Hematopoietic multipotent progenitor cell (in vitro differentiated cells): ENCODE measurements around the gene SLC23A2. TPM values are rescaled to one million over a fixed set of nuclear protein-coding genes. Genes with fewer than 3 reads are reported as not detected.

Experiments
- DNase-seq, 3 donors: peaks; one replicate each; pipeline ENCODE4 v3.0.0-alpha.2; 2011 to 2015; ENCODE audit warnings: low read depth in 2 of 3, low spot score in 2 of 3
- total RNA-seq: library from RNA; depleted of rRNA; stranded (reverse); fragments of >200 nt; gene quantifications from one replicate; pipeline ENCODE4 v1.2.3, GENCODE V29; 2012

SLC23A2 gene
- total RNA-seq, 1 donor: 21.0 TPM

- DNase-seq: no peak
Measured at GRCh38 chr20:4971064-4971463, 30.2 kb downstream of the SLC23A2 start.

- DNase-seq: no peak
Measured at GRCh38 chr20:4967752-4968477, 33.4 kb downstream of the SLC23A2 start.

DNA sequence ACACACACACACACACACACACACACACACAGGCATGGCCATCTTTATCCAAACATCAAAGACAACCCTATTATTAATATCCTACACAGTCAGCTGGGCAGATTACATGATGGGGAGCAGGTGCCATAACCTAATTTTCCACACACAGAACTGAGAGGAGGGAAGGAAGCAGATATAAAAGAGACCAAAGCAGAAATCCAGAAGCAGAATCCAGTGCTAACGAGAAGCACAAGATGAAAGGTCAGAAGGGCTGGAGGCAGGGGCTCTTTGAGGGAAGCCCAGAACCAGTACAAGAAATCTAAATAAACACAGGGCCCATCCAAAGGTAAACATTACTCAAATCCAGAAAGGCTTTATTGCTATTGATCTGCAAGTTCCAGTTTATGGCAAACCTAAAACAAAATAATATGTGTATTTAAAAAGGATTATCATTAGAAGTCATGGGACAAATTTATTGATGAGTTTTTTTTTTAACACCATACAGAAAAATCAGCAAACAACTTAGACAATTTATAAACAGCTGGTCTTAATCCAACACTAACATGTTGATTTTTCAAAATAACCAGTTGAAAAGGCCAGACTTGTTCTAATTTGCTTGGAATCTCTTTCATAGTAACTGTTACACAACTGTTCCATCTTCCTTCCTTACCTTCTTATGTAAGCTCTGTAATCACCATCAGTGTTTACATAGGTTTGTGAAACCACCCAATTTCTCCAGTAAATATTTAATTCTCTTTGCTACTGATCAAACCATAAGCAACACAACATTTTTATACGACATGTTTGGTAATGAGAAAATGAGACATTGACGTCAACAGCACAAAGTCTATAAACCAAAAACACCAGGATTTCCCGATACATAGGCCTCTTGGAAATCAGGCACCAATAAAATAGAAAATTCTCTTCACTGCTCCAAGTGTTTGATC lies 34.2 kb downstream of the SLC23A2 start:
- DNase-seq: no peak

DNA sequence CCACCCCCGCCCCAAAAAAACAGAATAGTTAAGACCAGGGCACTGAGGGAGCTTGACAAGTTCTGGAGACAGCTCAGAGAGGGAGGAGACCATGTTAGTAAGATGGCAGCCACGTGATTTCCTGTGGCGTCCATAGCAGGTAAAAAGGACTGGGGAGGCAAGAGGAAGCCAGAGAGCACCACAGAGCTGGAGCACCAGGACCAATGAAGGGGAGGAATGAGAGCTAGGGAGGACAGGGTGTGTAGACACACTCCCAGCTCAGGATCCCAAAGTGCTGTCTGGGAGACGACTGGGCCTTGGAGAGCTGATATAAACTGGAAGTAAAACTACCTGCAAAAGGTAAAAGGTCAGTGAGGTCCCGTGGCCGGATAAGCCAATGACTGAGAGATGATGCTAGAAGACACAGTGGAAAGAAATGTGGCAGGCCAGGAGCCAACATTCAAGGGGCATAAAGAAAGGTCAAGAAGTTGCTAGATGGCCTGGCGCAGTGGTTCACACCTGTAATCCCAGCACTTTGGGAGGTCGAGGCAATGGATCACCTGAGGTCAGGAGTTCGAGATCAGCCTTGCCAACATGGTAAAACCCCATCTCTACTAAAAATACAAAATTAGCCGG lies 39.0 kb downstream of the SLC23A2 start:
- DNase-seq: peak in 1 of 3 donors; percentile 15

DNA sequence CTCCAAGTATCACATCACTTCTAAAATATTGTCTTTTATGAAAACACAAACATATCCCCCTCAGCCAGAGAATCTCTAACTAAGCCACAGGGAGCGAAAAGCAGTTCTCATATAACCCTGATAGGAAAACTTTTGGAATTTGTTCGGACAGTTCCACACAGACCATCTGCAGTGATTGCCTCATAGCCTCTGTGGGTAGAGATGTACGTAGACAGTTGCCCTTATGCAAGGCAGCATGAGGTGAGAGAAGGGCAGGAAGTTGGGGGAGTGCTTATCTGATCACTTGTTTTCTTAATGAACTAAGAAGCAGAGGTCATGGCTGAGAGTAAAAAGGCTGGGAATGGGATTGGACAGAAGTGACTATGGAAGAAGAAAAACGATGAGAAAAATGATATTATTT lies 39.6 kb downstream of the SLC23A2 start:
- peak in 1 of 3 donors; percentile 15 for DNase-seq

- DNase-seq: no peak
Measured at GRCh38 chr20:4959592-4959991, 41.7 kb downstream of the SLC23A2 start.

DNA sequence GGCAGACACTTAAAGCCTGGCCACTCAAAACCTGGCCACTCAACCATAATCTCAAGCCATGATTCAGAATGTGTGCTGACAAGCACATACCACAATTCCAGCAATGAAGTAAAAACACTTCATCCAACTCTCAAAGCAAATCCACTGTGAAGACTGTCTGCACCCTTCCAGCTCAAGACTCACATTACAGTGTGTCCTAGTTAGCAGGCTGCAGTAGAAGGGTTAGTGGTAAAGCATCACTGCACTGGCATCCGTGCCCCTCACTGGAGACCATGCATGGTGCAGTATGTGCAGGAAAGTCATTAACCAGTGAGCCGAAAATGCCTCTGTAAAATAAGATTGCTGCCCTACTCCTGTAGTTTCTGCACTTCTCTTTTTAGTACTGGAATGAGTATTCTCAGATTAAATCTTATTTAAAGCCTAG lies 43.4 kb downstream of the SLC23A2 start:
- DNase-seq: no peak

- no peak for DNase-seq
Measured at GRCh38 chr20:4957187-4957586, 44.1 kb downstream of the SLC23A2 start.

DNA sequence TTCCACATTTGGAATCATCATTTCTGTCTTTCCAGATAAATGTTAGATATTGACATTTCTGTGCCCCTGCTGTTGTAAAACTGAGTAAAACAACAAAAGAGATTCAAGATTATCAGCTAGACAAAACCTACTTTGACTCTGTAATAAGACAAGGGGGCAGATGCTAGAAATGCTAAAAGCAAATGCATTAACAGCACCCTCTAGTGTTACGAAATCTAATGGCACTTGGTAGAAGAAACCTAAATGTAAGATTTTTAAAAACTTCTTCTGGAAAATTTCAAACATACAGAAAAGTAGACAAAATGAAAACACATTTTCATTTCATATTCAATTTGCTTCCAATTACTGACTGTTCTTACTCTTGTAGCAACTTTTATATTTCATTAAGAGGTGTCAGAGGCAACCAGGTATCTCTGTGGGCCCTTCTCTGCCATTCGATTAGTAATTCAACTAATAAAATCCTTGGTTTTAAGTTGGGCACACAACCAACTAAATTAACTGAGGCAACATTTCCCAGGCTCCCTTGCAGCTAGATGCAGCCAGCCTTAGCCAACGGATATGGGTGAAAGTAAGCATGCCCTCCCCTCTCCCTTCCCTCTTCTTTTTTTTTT lies 45.0 kb downstream of the SLC23A2 start:
- DNase-seq: peak in 2 of 3 donors; percentile 51 to 81

DNA sequence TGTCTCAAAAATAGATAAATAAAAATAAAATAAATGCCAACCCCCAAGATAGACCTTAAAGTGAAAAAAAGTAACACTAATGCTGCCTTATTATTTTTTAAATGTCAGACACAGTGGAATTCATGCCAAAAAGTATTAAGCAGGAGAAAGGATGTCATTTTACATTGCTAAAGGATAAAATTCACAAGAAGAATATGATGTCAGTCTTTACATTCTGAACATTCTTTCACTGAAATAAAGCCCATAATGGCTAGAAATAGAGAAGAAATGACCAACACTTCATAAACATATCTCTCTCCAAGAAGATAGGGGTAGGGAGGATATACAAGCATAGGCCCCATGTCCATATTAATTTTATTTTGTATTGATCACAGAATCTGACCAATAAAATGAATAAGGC lies 47.4 kb downstream of the SLC23A2 start:
- no peak for DNase-seq

DNA sequence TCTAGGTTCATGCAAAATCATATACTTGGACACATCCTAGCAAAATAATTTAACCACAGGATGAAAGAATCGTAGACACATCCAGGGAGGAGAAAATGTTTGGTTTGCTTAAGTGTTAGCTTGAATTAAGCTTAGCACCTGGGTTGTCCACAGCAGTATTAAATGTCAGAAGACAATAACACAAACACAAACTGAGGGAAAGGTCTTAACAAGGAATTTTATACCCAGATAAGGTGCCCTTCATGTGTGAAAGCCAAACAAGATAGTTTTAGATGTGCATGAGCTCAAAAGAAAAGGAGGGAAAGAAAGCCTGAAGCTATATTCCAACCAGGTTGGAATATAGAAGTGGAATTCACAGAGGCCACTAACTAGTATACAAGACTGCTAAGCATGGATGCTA lies 49.1 kb downstream of the SLC23A2 start:
- no peak for DNase-seq

DNA sequence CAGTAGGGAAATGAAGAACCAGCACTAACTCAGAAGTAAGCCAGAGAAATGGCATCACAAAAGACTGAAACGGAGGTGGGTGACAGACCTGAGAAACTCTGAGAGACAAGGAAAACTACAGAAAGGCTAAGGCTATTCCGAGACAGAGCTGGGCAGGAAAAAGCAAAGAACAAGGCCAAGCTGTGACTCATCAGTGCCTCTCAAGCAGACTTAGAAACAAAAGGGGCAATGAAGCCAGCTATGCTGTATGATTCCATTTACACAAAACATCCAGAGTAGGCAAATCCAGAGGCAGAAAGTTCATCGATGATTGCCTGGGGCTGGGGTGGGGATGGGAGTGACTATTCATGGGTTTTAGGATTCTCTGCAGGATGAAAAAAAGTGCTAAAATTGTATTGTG lies 50.0 kb downstream of the SLC23A2 start:
- DNase-seq: no peak

DNA sequence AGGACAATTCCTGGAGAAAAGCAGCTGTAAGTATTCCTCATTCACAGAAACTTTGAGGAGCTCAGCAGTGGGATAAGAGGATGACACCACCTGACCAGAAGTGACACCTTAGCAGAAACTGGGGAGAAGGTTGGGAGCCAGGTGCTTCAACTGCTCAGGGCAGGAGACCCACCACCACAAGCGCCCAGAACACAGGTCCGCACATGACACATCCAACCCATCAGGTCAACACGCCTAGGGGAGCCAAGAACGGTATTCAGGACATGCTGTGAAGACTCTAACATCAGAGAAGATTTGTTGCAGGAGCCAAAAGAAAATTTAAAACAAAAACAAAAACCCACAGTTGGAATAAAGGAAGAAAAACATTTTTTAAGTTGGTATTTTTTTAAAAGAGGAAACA lies 50.5 kb downstream of the SLC23A2 start:
- DNase-seq: no peak

DNA sequence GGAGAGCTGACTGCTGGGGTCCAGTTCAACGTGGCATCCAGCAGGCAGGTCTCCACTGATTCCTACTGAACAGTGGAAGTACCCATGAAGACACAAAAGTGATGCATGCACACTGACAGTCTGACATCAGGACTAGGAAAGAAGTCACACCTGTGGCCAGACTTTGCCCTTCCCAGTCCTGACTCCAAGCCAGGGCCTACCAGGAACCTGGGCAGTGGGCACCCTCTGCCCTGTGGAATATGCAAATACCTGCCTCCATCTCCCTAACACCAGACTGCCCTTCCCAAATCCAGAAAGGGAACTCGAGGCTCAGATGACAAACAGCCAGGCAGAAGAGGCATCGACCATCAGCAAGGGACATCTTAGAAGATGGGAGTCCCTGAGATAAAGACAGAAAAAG lies 50.9 kb downstream of the SLC23A2 start:
- DNase-seq: no peak

GRCh38 chr20:4949833-4950178 lies 51.5 kb downstream of the SLC23A2 start:
- peak in 2 of 3 donors; percentile 45 to 71 for DNase-seq

- no peak for DNase-seq
Measured at GRCh38 chr20:4947817-4948559, 53.3 kb downstream of the SLC23A2 start.

DNA sequence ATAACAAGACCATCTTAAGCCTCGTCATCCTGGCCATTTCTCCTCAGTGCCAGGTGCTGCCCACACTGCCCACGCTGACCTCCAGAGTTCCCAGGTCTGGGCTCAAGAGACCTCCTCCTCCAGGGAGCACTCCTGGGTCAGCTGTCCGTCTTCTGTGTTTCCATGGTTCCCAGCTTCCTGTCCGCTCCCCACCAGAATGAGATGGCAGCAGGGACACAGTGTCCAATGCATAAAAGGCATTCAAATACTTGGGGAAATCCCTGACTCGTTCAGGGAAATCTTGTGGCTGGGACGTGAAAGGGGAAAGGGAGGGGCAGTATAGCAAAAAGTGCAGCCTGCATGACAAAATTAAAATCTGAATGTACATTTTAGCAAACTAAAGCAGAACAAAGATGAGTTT lies 54.3 kb downstream of the SLC23A2 start:
- DNase-seq: no peak

- DNase-seq: no peak
Measured at GRCh38 chr20:4946585-4946984, 54.7 kb downstream of the SLC23A2 start.

GRCh38 chr20:4944518-4945313 lies 56.6 kb downstream of the SLC23A2 start:
- no peak for DNase-seq

DNA sequence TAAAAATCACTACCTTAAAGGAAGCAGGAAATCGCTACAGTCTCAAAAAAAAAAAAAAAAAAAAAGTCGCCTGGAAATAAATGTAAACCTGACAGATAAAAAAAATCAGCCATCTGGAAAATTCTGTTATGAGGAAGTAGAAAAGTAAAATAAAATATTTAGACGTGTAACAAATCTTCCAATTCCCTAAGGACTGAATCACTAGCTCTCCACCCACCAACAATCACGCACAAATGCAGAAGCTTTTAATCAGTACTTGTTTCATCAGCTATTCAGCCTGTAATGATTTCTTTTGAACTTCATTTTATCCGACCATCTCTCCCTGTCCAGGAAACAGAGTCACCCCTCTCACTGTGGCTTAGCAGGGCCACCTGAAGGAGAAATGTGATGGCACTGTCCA lies 59.0 kb downstream of the SLC23A2 start:
- DNase-seq: no peak
